IMR-90 (cell line): ENCODE data around the gene STIL. TPM values are rescaled to one million over a fixed set of nuclear protein-coding genes. Genes with fewer than 3 reads are reported as not detected.

Experiments
- ATAC-seq: fragments of 200-7000 bp; cut with Tn5 transposase; 2 replicates; pipeline ENCODE4 v1.9.1; 2020; ENCODE audit warnings: low read depth, mild to moderate bottlenecking, moderate library complexity
- BruUV-seq: library from RNA; stranded (reverse); fragments of 400-500 nt; replicated peaks from 2 replicates; lab custom pipeline; 2021; lab: Mats Ljungman, UMichigan
- CTCF ChIA-PET: fragments of 300-600 bp; formaldehyde crosslinking; extraction: SDS; loops from one replicate; lab custom pipeline; 2021; ENCODE audit warnings: antibody characterized with exemption; lab: Yijun Ruan, JAX
- POLR2A ChIA-PET: fragments of 300-600 bp; sonication (Branson Sonifier 250); formaldehyde crosslinking; loops from one replicate; lab custom pipeline; 2022; ENCODE audit warnings: antibody characterized with exemption; ENCODE audit not compliant: unreplicated experiment; lab: Charles Lee
- DNase-seq: peaks from one replicate; pipeline ENCODE4 v3.0.0; 2013
- H2AFZ ChIP-seq: replicated peaks from 2 replicates; pipeline ENCODE3; 2013; ENCODE audit warnings: low read length, mild to moderate bottlenecking; ENCODE audit not compliant: poor library complexity
- H2AK5ac ChIP-seq: 2 replicates; pipeline ENCODE4 v1.6.1; 2013; ENCODE audit warnings: low read depth, low read length, inconsistent platforms
- H2AK9ac ChIP-seq: replicated peaks from 2 replicates; pipeline ENCODE3; 2013; ENCODE audit warnings: mild to moderate bottlenecking, low read depth, low read length, moderate library complexity; ENCODE audit not compliant: poor library complexity
- H2BK120ac ChIP-seq: 2 replicates; pipeline ENCODE4 v1.6.1; 2013; ENCODE audit warnings: low read depth, low read length, inconsistent platforms
- H2BK15ac ChIP-seq: 3 replicates; pipeline ENCODE4 v1.6.1; 2013; ENCODE audit warnings: low read depth, low read length, inconsistent platforms
- H2BK20ac ChIP-seq: 2 replicates; pipeline ENCODE4 v1.6.1; 2013; ENCODE audit warnings: low read depth, mild to moderate bottlenecking, inconsistent platforms, low read length, moderate library complexity
- H2BK5ac ChIP-seq: 2 replicates; pipeline ENCODE4 v1.6.1; 2013; ENCODE audit warnings: mild to moderate bottlenecking, low read depth, low read length, inconsistent platforms; ENCODE audit not compliant: poor library complexity, severe bottlenecking
- H3K14ac ChIP-seq: replicated peaks from 2 replicates; pipeline ENCODE4 v1.6.1; 2013; ENCODE audit warnings: low read depth, low read length, inconsistent platforms
- H3K18ac ChIP-seq: 2 replicates; pipeline ENCODE4 v1.6.1; 2013; ENCODE audit warnings: low read depth, low read length, control low read depth
- H3K23ac ChIP-seq: 2 replicates; pipeline ENCODE4 v1.6.1; 2013; ENCODE audit warnings: low read depth, low read length, inconsistent platforms
- H3K27ac ChIP-seq: 2 replicates; pipeline ENCODE4 v1.5.1; 2013; ENCODE audit warnings: mild to moderate bottlenecking, control low read depth, low read length; ENCODE audit not compliant: insufficient read depth
- H3K27me3 ChIP-seq: 2 replicates; pipeline ENCODE4 v1.6.1; 2013; ENCODE audit warnings: low read length; ENCODE audit not compliant: control insufficient read depth, insufficient read depth
- H3K36me3 ChIP-seq: 2 replicates; pipeline ENCODE4 v1.6.1; 2013; ENCODE audit warnings: low read length, mixed read lengths; ENCODE audit not compliant: control insufficient read depth, insufficient read depth
- H3K4ac ChIP-seq: 2 replicates; pipeline ENCODE4 v1.6.1; 2013; ENCODE audit warnings: low read depth, low read length, inconsistent platforms
- H3K4me1 ChIP-seq: 2 replicates; pipeline ENCODE4 v1.6.1; 2013; ENCODE audit warnings: low read length, mixed read lengths; ENCODE audit not compliant: control insufficient read depth, insufficient read depth
- H3K4me2 ChIP-seq: 2 replicates; pipeline ENCODE4 v1.6.1; 2013; ENCODE audit warnings: low read depth, mild to moderate bottlenecking, control low read depth, low read length, moderate library complexity
- H3K4me3 ChIP-seq: 2 replicates; pipeline ENCODE4 v1.5.1; 2013; ENCODE audit warnings: low read depth, mild to moderate bottlenecking, control low read depth, low read length, moderate library complexity; ENCODE audit not compliant: insufficient read depth
- H3K56ac ChIP-seq: 2 replicates; pipeline ENCODE4 v1.6.1; 2013; ENCODE audit warnings: low read length, inconsistent platforms; ENCODE audit not compliant: insufficient read depth; ENCODE audit errors: extremely low read depth
- H3K79me1 ChIP-seq, 2 experiments: 2 replicates each; pipeline ENCODE4 v1.6.1; 2013; ENCODE audit warnings: low read length in 2 of 2, inconsistent platforms in 1 of 2, low read depth in 1 of 2
- H3K9ac ChIP-seq: 2 replicates; pipeline ENCODE4 v1.6.1; 2013; ENCODE audit warnings: low read depth, low read length, control low read depth
- H3K9me1 ChIP-seq: 2 replicates; pipeline ENCODE4 v1.6.1; 2013; ENCODE audit warnings: low read length, inconsistent platforms; ENCODE audit not compliant: insufficient read depth
- H3K9me3 ChIP-seq: 2 replicates; pipeline ENCODE4 v1.6.1; 2013; ENCODE audit warnings: low read length; ENCODE audit not compliant: control insufficient read depth, insufficient read depth
- H4K20me1 ChIP-seq: 2 replicates; pipeline ENCODE4 v1.6.1; 2013; ENCODE audit warnings: low read length, inconsistent platforms; ENCODE audit not compliant: insufficient read depth
- H4K5ac ChIP-seq: 2 replicates; pipeline ENCODE4 v1.6.1; 2013; ENCODE audit warnings: mild to moderate bottlenecking, low read depth, low read length, control low read depth
- H4K8ac ChIP-seq, 2 experiments: 2 replicates each; pipeline ENCODE4 v1.6.1; 2013; ENCODE audit warnings: low read depth in 2 of 2, low read length in 2 of 2, control low read depth in 1 of 2, inconsistent platforms in 1 of 2
- H4K91ac ChIP-seq: 2 replicates; pipeline ENCODE4 v1.6.1; 2013; ENCODE audit warnings: low read depth, low read length, inconsistent platforms; ENCODE audit not compliant: insufficient read depth
- CEBPB ChIP-seq: IDR thresholded peaks from 2 replicates; pipeline ENCODE4 v1.6.1; 2012; ENCODE audit warnings: low read depth, low read length, improper control_type of control experiment
- CHD1 ChIP-seq: IDR thresholded peaks from 2 replicates; pipeline ENCODE4 v1.6.1; 2012; ENCODE audit warnings: low read depth, low read length, improper control_type of control experiment
- FOS ChIP-seq: fragments of 150-350 bp; IDR thresholded peaks from 2 replicates; pipeline ENCODE4 v1.6.1; 2016; ENCODE audit warnings: low read depth, low read length
- MAZ ChIP-seq: IDR thresholded peaks from 2 replicates; pipeline ENCODE4 v1.6.1; 2012; ENCODE audit warnings: low read depth, mild to moderate bottlenecking, low read length, improper control_type of control experiment, moderate library complexity, borderline replicate concordance
- WGBS, 2 experiments: methylation state at CpG; one replicate each; pipeline versions ENCODE4 v1.1.5 to v1.1.7; 2013; ENCODE audit warnings: missing lambda C conversion rate in 2 of 2; ENCODE audit not compliant: insufficient read length in 1 of 2; ENCODE audit errors: extremely low coverage in 2 of 2; 5-methylcytosine and 5-hydroxymethylcytosine counted together
- dilution Hi-C: fragments of 300-500 bp; cut with HindIII; formaldehyde crosslinking; loops from one replicate; pipeline ENCODE4 v1.14.3; 2018; ENCODE audit warnings: low sequenced_read_pairs; ENCODE audit not compliant: unreplicated experiment
- in situ Hi-C: fragments of 300-500 bp; cut with MboI; formaldehyde crosslinking; loops from 3 replicates; pipeline ENCODE4 v1.14.3; 2019; ENCODE audit warnings: low sequenced_read_pairs, inconsistent platforms, mixed read lengths
- intact Hi-C: fragments of 100-400 bp; cut with micrococcal nuclease; formaldehyde crosslinking; loops from 2 replicates; pipeline ENCODE4 v1.10.0; 2022
- polyA plus RNA-seq, 3 experiments: library from polyadenylated mRNA; depleted of rRNA; stranded (reverse); fragments of >200 nt; gene quantifications; 2 replicates each; pipeline ENCODE4 v1.2.3, GENCODE V29; 2012; ENCODE audit warnings: low replicate concordance in 1 of 3
- total RNA-seq: library from RNA; depleted of rRNA; stranded (reverse); fragments of >200 nt; gene quantifications from 2 replicates; pipeline ENCODE4 v1.2.3, GENCODE V29; 2012

STIL gene
- total and polyA plus RNA-seq, 2 of the 4 experiments (the other 2 are of a cell fraction) = 6.8 to 17.2 TPM

DNA sequence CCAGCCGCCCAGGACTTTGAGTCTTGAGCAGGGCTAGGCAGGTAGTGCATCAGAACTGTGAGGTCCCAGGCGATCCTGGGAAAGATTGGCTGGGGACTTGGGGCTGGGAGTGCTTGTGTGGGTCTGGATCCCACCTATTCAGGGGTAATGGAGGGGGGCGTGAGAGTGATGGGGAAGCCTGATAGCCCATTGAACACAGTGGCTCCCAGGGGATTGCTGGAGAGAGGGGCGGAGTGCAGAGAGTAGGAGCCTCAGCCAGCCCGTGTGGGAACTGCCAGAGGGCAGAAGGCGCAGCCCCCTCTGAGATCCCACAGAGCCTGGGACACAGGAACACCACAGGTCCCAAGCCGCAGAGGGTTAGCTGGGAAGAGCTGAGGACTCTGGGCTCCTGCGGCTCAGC is 104.9 kb downstream of the STIL start:
- Histone ChIP-seq H3K56ac (no peak overlapping the region), H2BK120ac (no peak overlapping the region), H3K9me1 (no peaks in the 10 kb centered on the region), H3K4ac (no peak overlapping the region), H3K36me3 (no peaks in the 10 kb centered on the region), H3K18ac (no peak overlapping the region), H3K79me1 (no peaks in the 10 kb centered on the region), H2AK5ac (no peak overlapping the region), H3K4me1 (no peaks in the 10 kb centered on the region), H2BK20ac (no peak overlapping the region), H3K9me3 (no peaks in the 10 kb centered on the region), H2BK5ac (no peak overlapping the region), H3K27me3 (peaks cover 17% of the 10 kb centered on the region), H2BK15ac (no peak overlapping the region), H3K4me2 (no peak overlapping the region), H3K27ac (no peak overlapping the region), H3K4me3 (no peak overlapping the region), H3K14ac (no peak overlapping the region), H4K20me1 (no peaks in the 10 kb centered on the region), H3K9ac (no peak overlapping the region), H4K91ac (no peak overlapping the region), H4K5ac (no peak overlapping the region), H2AFZ (no peak overlapping the region), H3K23ac (no peak overlapping the region), H2AK9ac (no peak overlapping the region), H4K8ac (no peak overlapping the region)
- no TSS peak for BruUV-seq
- dilution Hi-C loops = no loop called here
- ChIA-PET CTCF (no interaction called here), POLR2A (no interaction called here)
- DNase-seq (no peak), ATAC-seq (no peak)
- 50% methylated on average over 5 of the region's 8 CpGs; no CpG with 5 or more reads in 1 of the 2 experiments for WGBS, 2 experiments
- TF ChIP-seq CEBPB = no peak
- TF ChIP-seq CHD1 = no peak
- no peak for TF ChIP-seq MAZ
- no peak for TF ChIP-seq FOS
- intact Hi-C loops = no loop called here
- in situ Hi-C loops = no loop called here
